ENCODE results near the gene ZNF335.
A peak's percentile ranks its signal among the peaks of the same experiment; 100 is the strongest.
"Not testable (repeated sequence)": the region's sequence is repeated elsewhere in the genome, so short reads cannot be mapped to it uniquely, and the experiment has no call there.

The ZNF335 gene

GRCh38 chr20:46000262-46000996 lies 28.4 kb upstream of the ZNF335 start:
- no peak for DNase-seq

- DNase-seq: no peak
These were observed 27.7 kb upstream of the ZNF335 start for GRCh38 chr20:45999557-46000261.

DNA sequence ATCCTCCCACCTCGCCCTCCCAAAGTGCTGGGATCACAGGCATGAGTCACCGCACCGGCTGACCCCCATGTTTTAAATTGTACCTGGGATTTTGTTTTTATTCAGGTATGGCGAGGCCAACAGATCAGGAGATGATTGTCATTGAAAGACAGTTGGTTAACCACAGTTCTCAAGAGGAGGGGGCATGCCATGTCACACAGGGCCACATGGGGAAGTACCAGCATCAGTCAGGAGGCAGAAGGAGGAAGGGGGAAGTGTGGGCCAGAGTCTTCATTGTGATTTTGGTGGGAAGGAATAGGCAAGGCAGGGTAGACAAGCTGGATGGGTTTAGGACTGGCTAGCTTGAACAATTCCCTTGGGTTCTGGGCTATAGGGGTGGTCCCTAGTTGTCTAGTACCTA lies 26.8 kb upstream of the ZNF335 start:
- DNase-seq: no peak

DNA sequence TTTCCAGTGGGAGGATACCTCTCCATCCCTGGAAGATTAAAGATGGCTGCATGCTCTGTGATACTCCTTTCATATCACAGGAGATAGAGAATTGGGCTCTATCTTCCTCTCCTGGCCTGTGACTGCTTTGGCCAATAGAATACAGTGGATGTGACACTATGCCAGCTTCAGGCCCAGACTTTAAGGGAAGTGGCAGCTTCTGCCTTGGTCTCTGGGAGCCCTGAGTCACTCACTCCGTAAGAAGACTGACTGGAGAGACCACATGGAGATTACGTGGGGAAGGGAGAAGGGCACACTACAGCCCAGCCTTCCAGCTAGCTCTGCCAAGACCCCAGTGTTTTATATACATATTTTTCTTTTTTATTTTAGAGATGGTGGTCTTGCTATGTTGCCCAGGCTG lies 26.3 kb upstream of the ZNF335 start:
- no peak for DNase-seq

- no peak for DNase-seq
These were observed 25.2 kb upstream of the ZNF335 start for GRCh38 chr20:45997187-45997586.

- DNase-seq: not testable (repeated sequence)
These were observed 23.6 kb upstream of the ZNF335 start for GRCh38 chr20:45995495-45996097.

DNA sequence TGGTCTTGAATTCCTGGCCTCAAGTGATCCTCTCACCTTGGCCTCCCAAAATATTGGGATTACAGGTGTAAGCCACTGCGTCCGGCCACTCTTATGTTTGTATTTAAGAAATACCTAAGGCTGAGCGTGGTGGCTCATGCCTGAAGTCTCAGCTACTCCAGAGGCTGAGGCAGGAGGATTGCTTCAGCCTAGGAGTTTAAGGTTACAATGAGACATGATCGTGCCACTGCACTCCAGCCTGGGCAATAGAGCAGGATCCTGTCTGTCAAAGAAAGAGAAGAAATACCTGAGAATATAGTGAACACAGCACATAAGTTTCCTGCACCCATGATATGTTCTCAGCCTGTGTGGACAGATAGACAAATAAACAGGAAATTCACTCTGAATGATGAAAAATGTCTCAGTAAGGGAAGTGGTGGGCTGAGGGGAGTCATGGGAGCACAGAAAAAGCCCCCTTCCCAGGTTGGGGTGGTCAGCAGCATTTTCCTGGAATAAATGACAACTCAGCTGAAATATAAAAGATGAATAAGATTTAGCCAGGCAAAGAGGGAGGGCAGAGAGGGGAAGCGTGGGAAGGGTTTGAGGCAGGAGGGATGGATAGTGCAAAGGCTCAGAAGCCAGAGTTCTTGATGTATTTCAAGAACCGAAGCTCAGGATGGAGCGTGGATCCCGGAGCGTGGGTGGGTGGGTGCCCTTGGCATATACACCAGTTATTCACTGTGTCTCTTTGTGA lies 22.9 kb upstream of the ZNF335 start:
- DNase-seq: no peak

DNA sequence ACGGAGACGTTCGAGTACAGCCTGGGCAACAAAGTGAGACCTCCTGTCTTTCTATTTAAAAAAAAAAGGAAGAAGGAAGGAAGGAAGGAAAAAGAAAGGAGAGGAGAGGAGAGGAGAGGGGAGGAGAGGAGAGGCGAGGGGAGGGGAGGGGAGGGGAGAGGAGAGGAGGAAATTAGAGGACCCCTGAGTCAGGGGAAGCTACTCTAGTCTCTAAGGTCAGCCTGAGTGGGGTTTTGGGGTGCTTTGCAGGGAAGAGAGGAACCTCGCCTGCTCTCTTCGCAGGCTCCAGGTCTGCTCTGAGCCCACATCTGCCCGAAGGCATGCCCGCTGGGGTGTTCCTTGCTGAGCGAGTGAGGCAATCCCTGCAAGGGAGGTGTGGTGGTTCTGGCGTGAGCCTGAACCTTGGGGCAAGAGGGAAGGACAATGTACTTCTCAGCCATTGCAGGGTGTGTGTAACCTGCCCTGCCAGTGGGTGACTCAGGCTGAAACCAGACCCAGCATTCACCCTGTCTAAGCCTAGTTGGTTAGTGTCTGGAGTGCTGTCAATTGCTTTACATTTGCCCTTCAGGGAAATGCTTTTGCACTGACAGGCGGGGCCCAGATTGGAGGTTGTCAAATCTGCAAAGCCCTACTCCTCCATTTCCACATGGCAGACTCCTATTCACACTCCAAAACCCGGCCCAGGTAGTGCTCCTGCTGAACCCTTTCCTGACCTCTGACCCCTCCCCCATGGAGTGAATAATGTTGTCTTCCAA lies 21.4 kb upstream of the ZNF335 start:
- DNase-seq: no peak

GRCh38 chr20:45991616-45992015 lies 19.6 kb upstream of the ZNF335 start:
- DNase-seq: no peak

DNA sequence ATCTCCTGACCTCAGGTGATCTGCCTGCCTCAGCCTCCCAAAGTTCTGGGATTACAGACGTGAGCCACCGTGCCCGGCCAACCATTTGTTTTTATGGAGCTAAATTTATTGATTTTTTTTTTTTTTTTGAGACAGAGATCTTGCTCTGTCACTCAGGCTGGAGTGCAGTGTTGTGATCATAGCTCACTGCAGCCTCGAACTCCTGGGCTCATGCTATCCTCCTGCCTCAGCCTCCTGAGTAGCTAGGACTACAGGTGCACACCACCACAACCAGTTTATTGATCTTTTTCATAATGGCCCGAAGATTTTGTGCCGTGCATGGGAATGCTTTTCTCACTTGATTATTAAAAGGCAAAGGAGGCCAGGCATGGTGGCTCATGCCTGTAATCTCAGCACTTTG lies 16.8 kb upstream of the ZNF335 start:
- not testable (repeated sequence) for DNase-seq

- peak; percentile 43 for DNase-seq
These were observed 15.2 kb upstream of the ZNF335 start for GRCh38 chr20:45987108-45987780.

- no peak for DNase-seq
These were observed 13.6 kb upstream of the ZNF335 start for GRCh38 chr20:45985573-45985972.

DNA sequence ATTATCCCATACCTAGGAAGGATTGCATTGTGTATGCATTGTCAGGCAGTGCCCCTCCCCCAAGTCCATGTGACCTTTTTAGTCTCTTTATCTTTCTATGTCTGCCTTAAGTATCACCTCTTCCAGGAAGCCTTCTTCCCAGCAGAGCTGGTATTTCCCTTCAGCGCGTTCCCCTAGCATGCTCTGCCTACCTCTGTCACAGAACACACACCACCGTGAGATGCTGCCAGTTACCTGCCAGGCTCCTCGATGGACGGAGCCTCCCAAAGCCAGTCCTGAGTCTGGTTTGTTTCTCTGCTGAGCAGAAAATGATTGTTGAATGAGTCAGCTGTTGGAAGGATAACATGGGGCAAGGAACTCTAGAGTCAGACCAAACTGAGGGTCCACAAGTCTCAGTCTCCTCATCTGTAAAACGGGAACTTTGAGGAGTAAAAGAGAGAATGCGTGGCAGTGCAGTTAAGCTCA lies 11.3 kb upstream of the ZNF335 start:
- no peak for DNase-seq

DNA sequence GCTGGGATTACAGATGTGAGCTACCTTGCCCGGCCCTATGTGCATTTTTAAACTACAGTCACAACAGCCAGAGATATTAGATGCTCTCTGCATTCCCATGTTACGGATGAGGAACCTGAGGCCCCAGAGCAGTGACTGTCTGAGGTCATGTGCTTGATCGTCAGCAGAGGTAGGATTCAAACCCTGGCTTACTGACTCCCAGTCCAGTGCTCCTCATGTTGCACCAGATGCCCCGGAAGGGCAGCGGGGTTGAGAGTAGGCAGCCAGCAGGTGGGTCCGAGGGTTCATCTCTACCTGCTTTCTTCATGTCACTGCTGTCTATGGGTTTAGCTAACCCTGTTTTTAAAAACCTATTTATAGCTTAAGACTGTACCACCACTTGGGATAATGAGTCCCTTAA lies 9.3 kb upstream of the ZNF335 start:
- DNase-seq: no peak

- no peak for DNase-seq
These were observed 4.1 kb upstream of the ZNF335 start for GRCh38 chr20:45976086-45976485.

- DNase-seq: no peak
These were observed 3.7 kb upstream of the ZNF335 start for GRCh38 chr20:45975686-45976085.

DNA sequence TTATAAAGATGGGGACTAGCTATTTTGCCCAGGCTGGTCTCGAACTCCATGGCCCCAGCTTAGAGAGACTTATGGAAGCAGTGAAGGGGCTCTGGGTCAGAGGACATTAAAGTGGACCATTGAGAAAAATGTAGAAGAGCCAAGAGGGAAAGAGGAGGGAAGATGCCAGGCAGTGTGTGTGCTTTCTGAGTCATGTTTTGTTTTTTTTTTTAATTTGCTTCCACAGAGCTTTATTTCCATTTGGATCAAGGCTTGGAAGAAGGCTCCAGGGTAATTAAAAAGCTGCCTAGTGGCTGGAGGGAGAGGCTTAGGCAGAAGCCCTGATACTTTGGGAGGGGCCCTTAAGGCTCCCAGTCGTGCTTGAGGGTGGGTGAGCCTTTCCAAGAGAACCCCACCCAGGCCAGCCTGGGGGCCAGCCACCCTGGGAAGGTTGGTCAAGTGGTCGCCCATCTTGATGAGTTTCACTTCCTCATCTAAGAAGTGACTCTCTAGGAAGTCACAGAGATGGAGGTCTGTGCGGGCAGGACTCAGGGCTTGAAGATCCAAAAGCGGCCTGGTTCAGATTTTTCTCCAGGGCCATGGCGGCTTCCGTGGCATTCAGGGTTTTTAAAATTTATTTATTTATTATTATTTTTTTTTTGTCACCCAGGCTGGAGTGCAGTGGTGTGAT lies 3.0 kb upstream of the ZNF335 start:
- no peak for DNase-seq

DNA sequence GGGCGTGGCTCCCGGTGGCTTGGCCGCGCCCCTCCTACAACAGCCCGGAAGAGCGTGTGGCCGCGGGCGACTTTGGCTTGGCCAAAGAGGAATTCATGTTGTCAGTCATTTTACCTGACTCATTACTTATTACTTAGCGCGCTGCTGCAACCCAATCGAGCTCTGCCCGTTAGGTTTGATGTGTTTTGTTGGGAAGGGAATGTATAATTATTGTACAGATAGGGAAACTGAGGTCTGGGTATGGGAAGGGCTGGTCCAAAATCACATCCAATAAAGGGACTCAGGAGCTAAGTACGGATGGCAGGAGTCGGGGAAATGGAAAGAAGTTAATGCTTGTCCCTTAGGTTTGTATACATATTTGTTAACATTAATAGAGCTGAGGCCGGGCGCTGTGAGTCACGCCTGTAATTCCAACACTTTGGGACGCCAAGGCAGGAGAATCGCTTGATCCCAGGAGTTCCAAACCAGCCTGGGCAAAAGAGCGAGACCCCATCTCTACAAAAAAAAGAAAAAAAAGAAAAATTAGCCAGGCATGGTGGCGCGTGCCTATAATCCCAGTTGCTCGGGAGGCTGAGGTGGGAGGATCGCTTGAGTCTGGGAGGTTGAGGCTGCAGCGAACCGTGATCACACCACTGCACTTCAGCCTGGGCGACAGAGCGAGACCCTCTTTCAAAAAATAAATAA lies 639 bp upstream of the ZNF335 start:
- no peak for DNase-seq

DNA sequence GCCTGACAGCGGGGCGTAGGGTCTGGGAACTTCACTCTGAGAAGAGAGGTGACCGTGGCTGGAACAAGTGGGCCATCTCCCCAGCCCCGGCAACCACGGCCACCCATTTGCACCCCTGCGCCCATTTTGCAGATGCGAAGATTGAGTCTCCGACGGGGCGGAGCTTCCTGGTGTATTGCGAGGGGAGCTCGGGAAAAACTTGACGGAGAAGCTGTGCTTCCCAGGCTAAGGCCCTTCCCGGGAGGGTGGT lies 653 bp downstream of the ZNF335 start:
- no peak for DNase-seq

DNA sequence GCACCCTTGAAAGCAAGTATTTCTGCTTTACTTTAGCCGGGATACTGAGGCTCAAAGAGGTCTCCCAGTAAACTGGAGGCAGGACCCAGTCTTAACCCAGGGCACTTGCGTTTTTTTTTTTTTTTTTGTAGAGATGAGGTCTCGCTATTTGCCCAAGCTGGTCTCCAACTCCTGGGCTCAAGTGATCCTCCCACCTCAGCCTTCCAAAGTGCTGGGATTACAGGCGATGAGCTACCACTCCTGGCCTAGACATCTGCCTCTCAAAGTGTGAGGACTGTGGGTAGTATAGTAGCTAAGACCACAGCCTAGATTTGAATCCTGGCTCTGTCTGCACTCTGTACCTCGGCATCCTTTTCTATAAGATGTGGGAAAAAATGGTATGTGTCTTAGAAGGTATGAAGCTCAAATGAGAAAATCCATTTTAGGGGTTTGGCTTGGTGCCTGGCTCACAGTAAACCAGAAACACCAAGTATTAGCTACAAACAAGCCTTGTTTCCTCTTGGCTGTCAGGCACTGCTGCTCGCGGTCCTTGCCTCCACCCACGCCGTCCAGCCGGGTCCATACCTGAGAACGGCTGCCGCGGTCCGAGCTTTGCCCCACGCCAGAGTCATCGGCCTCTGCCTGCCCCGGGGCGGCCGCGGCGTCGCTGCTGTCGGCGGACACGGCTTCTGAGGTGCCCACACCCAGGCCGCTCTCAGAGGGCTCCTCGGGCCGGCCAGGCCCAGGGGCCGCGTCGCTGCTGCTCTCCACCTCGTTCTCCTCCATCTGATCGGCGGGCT lies 1.2 kb downstream of the ZNF335 start:
- no peak for DNase-seq
